CD4-positive, alpha-beta T cell treated with Interleukin-2 at 100 ng/mL for 4 hours (primary cell): ENCODE measurements around the gene ANTXR2.
A peak's percentile ranks its signal among the peaks of the same experiment; 100 is the strongest.
"Not testable (repeated sequence)": the region's sequence is repeated elsewhere in the genome, so short reads cannot be mapped to it uniquely, and the experiment has no call there.

ENCODE experiments used
- DNase-seq: peaks from one replicate; pipeline ENCODE4 v3.0.0-alpha.2; 2020; ENCODE audit warnings: low spot score

Gene ANTXR2

GRCh38 chr4:80072744-80073472 is at the start of gene ANTXR2:
Gene ANTXR2, minus strand, starts transcription at chr4:80073229. Its CDS starts 669 bp downstream, at chr4:80072560.
- peak; percentile 84 for DNase-seq

- not testable (repeated sequence) for DNase-seq
Observed at GRCh38 chr4:80121815-80122214, 48.8 kb upstream of the ANTXR2 start.

- not testable (repeated sequence) for DNase-seq
Observed at GRCh38 chr4:80119620-80120019, 46.6 kb upstream of the ANTXR2 start.

GRCh38 chr4:80116516-80116915 is 43.5 kb upstream of the ANTXR2 start:
- DNase-seq: no peak

- DNase-seq: no peak
Observed at GRCh38 chr4:80115368-80116181, 42.5 kb upstream of the ANTXR2 start.

GRCh38 chr4:80114732-80115265 is 41.8 kb upstream of the ANTXR2 start:
- DNase-seq: no peak

GRCh38 chr4:80113615-80114014 is 40.6 kb upstream of the ANTXR2 start:
- DNase-seq: no peak

- no peak for DNase-seq
Observed at GRCh38 chr4:80112236-80112635, 39.2 kb upstream of the ANTXR2 start.

- no peak for DNase-seq
Observed at GRCh38 chr4:80111276-80111675, 38.2 kb upstream of the ANTXR2 start.

GRCh38 chr4:80107374-80107773 is 34.3 kb upstream of the ANTXR2 start:
- DNase-seq: no peak

GRCh38 chr4:80104927-80105326 is 31.9 kb upstream of the ANTXR2 start:
- DNase-seq: no peak

- no peak for DNase-seq
Observed at GRCh38 chr4:80103629-80104028, 30.6 kb upstream of the ANTXR2 start.

- peak; percentile 10 for DNase-seq
Observed at GRCh38 chr4:80101792-80102116, 28.7 kb upstream of the ANTXR2 start.

GRCh38 chr4:80101071-80101791 is 28.2 kb upstream of the ANTXR2 start:
- peak; percentile 22 for DNase-seq

GRCh38 chr4:80099671-80100070 is 26.6 kb upstream of the ANTXR2 start:
- DNase-seq: no peak

GRCh38 chr4:80098635-80099034 is 25.6 kb upstream of the ANTXR2 start:
- DNase-seq: no peak

GRCh38 chr4:80097400-80098177 is 24.6 kb upstream of the ANTXR2 start:
- DNase-seq: no peak

GRCh38 chr4:80096175-80096850 is 23.3 kb upstream of the ANTXR2 start:
- DNase-seq: no peak

GRCh38 chr4:80094191-80094590 is 21.2 kb upstream of the ANTXR2 start:
- DNase-seq: no peak

GRCh38 chr4:80093563-80093962 is 20.5 kb upstream of the ANTXR2 start:
- no peak for DNase-seq

- DNase-seq: no peak
Observed at GRCh38 chr4:80092847-80093246, 19.8 kb upstream of the ANTXR2 start.
